ENCODE measurements around the gene TSPAN33.

DNA sequence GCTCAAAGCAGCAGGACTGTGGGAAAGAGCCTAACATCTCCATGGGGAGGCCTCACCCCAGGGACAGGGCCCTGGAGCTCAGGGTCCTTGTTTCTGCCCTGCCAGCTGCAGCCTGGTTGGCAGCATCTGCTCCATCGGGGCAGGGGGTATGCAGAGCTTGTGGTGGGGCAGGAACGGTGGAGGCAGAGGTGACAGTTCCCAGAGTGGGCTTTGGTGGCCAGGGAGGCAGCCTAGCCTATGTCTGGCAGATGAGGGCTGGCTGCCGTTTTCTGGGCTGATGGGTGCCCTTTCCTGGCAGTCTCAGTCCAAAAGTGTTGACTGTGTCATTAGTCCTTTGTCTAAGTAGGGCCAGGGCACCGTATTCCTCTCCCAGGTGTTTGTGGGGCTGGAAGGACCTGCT lies 68.1 kb downstream of the TSPAN33 start:
- TF ChIP-seq EZH2 (IDR thresholded peaks at IDR 0.05; ENCODE audit: low read length) (no peak), CTCF (optimal IDR thresholded peaks at IDR 0.05 in 1 of 3, IDR thresholded peaks at IDR 0.05 in 1 of 3, conservative IDR thresholded peaks at IDR 0.05 in 1 of 3; ENCODE audit: extremely low read depth in 1 of 3, insufficient read depth in 2 of 3, low read length in 3 of 3) (no peak)

Measured in keratinocyte (primary cell).